ENCODE data around the gene TUBD1.
"Not testable (repeated sequence)": the region's sequence is repeated elsewhere in the genome, so short reads cannot be mapped to it uniquely, and the experiment has no call there.

Gene TUBD1

GRCh38 chr17:59892924-59893675, at the start of gene TUBD1, which contains the start of gene RPS6KB1:
Gene TUBD1, minus strand, starts transcription at chr17:59892943. Its CDS starts 1,941 bp downstream, at chr17:59891002.
Gene RPS6KB1, plus strand, starts transcription at chr17:59893121. Its CDS starts 64 bp downstream, at chr17:59893185.
- DNase-seq, result peak; percentile 100

- DNase-seq, result no peak
Measured at GRCh38 chr17:59941131-59941530, 48.4 kb upstream of the TUBD1 start.

- not testable (repeated sequence) for DNase-seq
Measured at GRCh38 chr17:59940697-59941096, 48.0 kb upstream of the TUBD1 start.

GRCh38 chr17:59933317-59933716, 40.6 kb upstream of the TUBD1 start:
- not testable (repeated sequence) for DNase-seq

GRCh38 chr17:59930768-59931167, 38.0 kb upstream of the TUBD1 start:
- DNase-seq, result not testable (repeated sequence)

GRCh38 chr17:59930121-59930520, 37.4 kb upstream of the TUBD1 start:
- DNase-seq, result not testable (repeated sequence)

- DNase-seq, result not testable (repeated sequence)
Measured at GRCh38 chr17:59920637-59921036, 27.9 kb upstream of the TUBD1 start.

GRCh38 chr17:59916446-59916845, 23.7 kb upstream of the TUBD1 start:
- no peak for DNase-seq

GRCh38 chr17:59914274-59914854, 21.6 kb upstream of the TUBD1 start:
- peak; percentile 67 for DNase-seq

- no peak for DNase-seq
Measured at GRCh38 chr17:59907467-59907866, 14.7 kb upstream of the TUBD1 start.

GRCh38 chr17:59903455-59903854, 10.7 kb upstream of the TUBD1 start:
- no peak for DNase-seq

GRCh38 chr17:59901604-59902003, 8.9 kb upstream of the TUBD1 start:
- DNase-seq, result no peak

- DNase-seq, result peak; percentile 3
Measured at GRCh38 chr17:59899099-59899498, 6.4 kb upstream of the TUBD1 start.

- no peak for DNase-seq
Measured at GRCh38 chr17:59897090-59897489, 4.3 kb upstream of the TUBD1 start.

GRCh38 chr17:59893676-59894100, 945 bp upstream of the TUBD1 start:
- DNase-seq, result peak; percentile 70

- no peak for DNase-seq
Measured at GRCh38 chr17:59892251-59892923, 356 bp downstream of the TUBD1 start.

- no peak for DNase-seq
Measured at GRCh38 chr17:59890720-59891119, 2.0 kb downstream of the TUBD1 start.

GRCh38 chr17:59888145-59888750, 4.5 kb downstream of the TUBD1 start:
- no peak for DNase-seq

GRCh38 chr17:59884861-59885260, 7.9 kb downstream of the TUBD1 start:
- no peak for DNase-seq

- DNase-seq, result no peak
Measured at GRCh38 chr17:59878624-59879023, 14.1 kb downstream of the TUBD1 start.

GRCh38 chr17:59877965-59878364, 14.8 kb downstream of the TUBD1 start:
- DNase-seq, result no peak

GRCh38 chr17:59876107-59876506, 16.6 kb downstream of the TUBD1 start:
- no peak for DNase-seq

GRCh38 chr17:59874376-59874775, 18.4 kb downstream of the TUBD1 start:
- DNase-seq, result no peak

Measured in eye (tissue), 1 donor.